Stomach (tissue), 19 donors: ENCODE data around the gene RABIF. TPM values are rescaled to one million over a fixed set of nuclear protein-coding genes. Genes with fewer than 3 reads are reported as not detected.
"Not testable (repeated sequence)": the region's sequence is repeated elsewhere in the genome, so short reads cannot be mapped to it uniquely, and the experiment has no call there.

Experiments
- DNase-seq, 2 donors: peaks; one replicate each; pipeline versions ENCODE4 v3.0.0 to v3.0.0-alpha.2; 2013 to 2019
- H3K27ac ChIP-seq, 5 donors: fragments of 200-600 bp in 4 of 5; sonication (generic) in 4 of 5; one replicate each; pipeline ENCODE4 v1.5.1; 2013 to 2019; ENCODE audit warnings: mild to moderate bottlenecking in 1 of 5, moderate library complexity in 1 of 5
- H3K27me3 ChIP-seq, 3 donors: fragments of 200-600 bp; sonication (generic); one replicate each; pipeline ENCODE4 v1.5.1; 2017 to 2019; ENCODE audit warnings: mixed run types in 1 of 3
- H3K36me3 ChIP-seq, 4 donors: fragments of 200-600 bp; sonication (generic); 1 replicate in 3 of 4; 2 replicates in 1 of 4; pipeline ENCODE4 v1.5.1; 2016 to 2019
- H3K4me1 ChIP-seq, 4 donors: fragments of 200-600 bp; sonication (generic); one replicate each; pipeline ENCODE4 v1.5.1; 2016 to 2019
- H3K4me3 ChIP-seq, 4 donors: fragments of 200-600 bp; sonication (generic) in 3 of 4; one replicate each; pipeline ENCODE4 v1.5.1; 2016 to 2019; ENCODE audit warnings: mild to moderate bottlenecking in 1 of 4
- H3K9me3 ChIP-seq, 4 donors: fragments of 200-600 bp; sonication (generic); one replicate each; pipeline ENCODE4 v1.5.1; 2016 to 2019
- CTCF ChIP-seq, 7 experiments: fragments of 450-650 bp in 4 of 7; fragments of 200-600 bp in 3 of 7; sonication (generic) in 3 of 7; IDR thresholded peaks; one replicate each; pipeline ENCODE4 v1.5.1; 2016 to 2019; ENCODE audit warnings: antibody characterized with exemption in 7 of 7, control low read depth in 2 of 7, mild to moderate bottlenecking in 1 of 7
- EP300 ChIP-seq: sonication (generic); formaldehyde crosslinking; IDR thresholded peaks from one replicate; pipeline ENCODE4 v1.6.1; 2017; ENCODE audit warnings: antibody characterized with exemption
- POLR2A ChIP-seq, 4 donors: fragments of 450-650 bp; IDR thresholded peaks; one replicate each; pipeline ENCODE4 v1.6.1; 2016; ENCODE audit warnings: antibody characterized with exemption in 4 of 4, control low read depth in 2 of 4, mild to moderate bottlenecking in 1 of 4, moderate library complexity in 1 of 4
- POLR2AphosphoS5 ChIP-seq, 3 donors: sonication (generic); formaldehyde crosslinking; IDR thresholded peaks; one replicate each; pipeline ENCODE4 v1.6.1; 2016; ENCODE audit warnings: antibody characterized with exemption in 3 of 3
- WGBS, 5 donors: extraction: QIAGEN DNeasy Blood & Tissue Kit in 3 of 5; methylation state at CpG; one replicate each; pipeline versions ENCODE4 v1.1.5 to v1.1.7; 2013 to 2018; 5-methylcytosine and 5-hydroxymethylcytosine counted together
- intact Hi-C: fragments of 100-400 bp; cut with DNase I; formaldehyde crosslinking; loops from one replicate; pipeline ENCODE4 v1.15.1; 2023; ENCODE audit warnings: low total_unique reads
- long read RNA-seq, 10 donors: transcript quantifications; one replicate each; lab custom pipeline, GENCODE V29; 2026
- polyA plus RNA-seq, 3 donors: library from polyadenylated mRNA; stranded (reverse); fragments of 200-250 nt; gene quantifications; one replicate each; pipeline ENCODE4 v1.2.3, GENCODE V29; 2013
- total RNA-seq, 5 donors: library from RNA; depleted of rRNA; stranded (reverse); fragments of >200 nt; gene quantifications; one replicate each; pipeline versions ENCODE4 v1.1.0 to v1.2.3, GENCODE V29; 2014 to 2016
- donor health status: healthy with polysubstance abuse.
- donor health status: Bipolar disorder and iron deficiency.
- donor health status: healthy.

RABIF gene
- 1 to 10 TPM in 2 of 5 donors, under 1 TPM in 1, not detected in 2; 0.45 to 5.1 (median 4.2) TPM for total RNA-seq
- 1 to 10 TPM; 4.9 to 9.1 (median 6.1) TPM for polyA plus RNA-seq
- long read RNA-seq, donor 1, partial matches to known transcripts: 0 of 2 reads
- long read RNA-seq, donor 1, other reads (novel, unspliced or antisense): 0 of 2 reads
- long read RNA-seq, donor 2, transcript RABIF-201 (2 exons, 2,430 nt): major isoform, 7 of 7 reads
- long read RNA-seq, donor 2, partial matches to known transcripts: 0 of 7 reads
- long read RNA-seq, donor 2, other reads (novel, unspliced or antisense): 0 of 7 reads
- long read RNA-seq, donor 3, transcript RABIF-201 (2 exons, 2,430 nt): major isoform, 6 of 6 reads
- long read RNA-seq, donor 3, partial matches to known transcripts: 0 of 6 reads
- long read RNA-seq, donor 3, other reads (novel, unspliced or antisense): 0 of 6 reads
- long read RNA-seq, donor 4: 0 reads
- long read RNA-seq, donor 5, transcript RABIF-201 (2 exons, 2,430 nt): major isoform, 9 of 9 reads
- long read RNA-seq, donor 5, partial matches to known transcripts: 0 of 9 reads
- long read RNA-seq, donor 5, other reads (novel, unspliced or antisense): 0 of 9 reads
- long read RNA-seq, donor 6: 0 reads
- long read RNA-seq, donor 7, transcript RABIF-201 (2 exons, 2,430 nt): major isoform, 5 of 5 reads
- long read RNA-seq, donor 7, partial matches to known transcripts: 0 of 5 reads
- long read RNA-seq, donor 7, other reads (novel, unspliced or antisense): 0 of 5 reads
- long read RNA-seq, donor 8, transcript RABIF-201 (2 exons, 2,430 nt): major isoform, 11 of 11 reads
- long read RNA-seq, donor 8, partial matches to known transcripts: 0 of 11 reads
- long read RNA-seq, donor 8, other reads (novel, unspliced or antisense): 0 of 11 reads
- long read RNA-seq, donor 9, partial matches to known transcripts: 0 of 3 reads
- long read RNA-seq, donor 9, other reads (novel, unspliced or antisense): 0 of 3 reads
- long read RNA-seq, donor 10, partial matches to known transcripts: 0 of 4 reads
- long read RNA-seq, donor 10, other reads (novel, unspliced or antisense): 0 of 4 reads

- H3K36me3 ChIP-seq: peaks cover 4 to 42% (median 36%) of the 10 kb centered on the region in 4 donors
- DNase-seq: peak; percentile 98 to 99
- TF ChIP-seq POLR2A (IDR thresholded peaks at IDR 0.05): peak in 2 of 4 donors; percentile 36 to 86
- TF ChIP-seq CTCF (IDR thresholded peaks at IDR 0.05): no peak
- peak; percentile 61 to 97 (median 97) for TF ChIP-seq POLR2AphosphoS5 (IDR thresholded peaks at IDR 0.05)
- TF ChIP-seq EP300: no peak
- 0 to 1% (median 0%) methylated on average over 19 to 84 of the region's 84 CpGs for WGBS, 5 donors
- H3K9me3 ChIP-seq: no peaks in the 10 kb centered on the region
- intact Hi-C loops: no loop called here
- H3K27ac ChIP-seq: peak within 1 kb of the TSS; percentile 89 to 99 (median 97)
- H3K4me3 ChIP-seq: peak within 1 kb of the TSS; percentile 78 to 93 (median 83)
- H3K27me3 ChIP-seq: no peaks in the 10 kb centered on the region
- peaks cover 0 to 21% (median 15%) of the 10 kb centered on the region in 4 donors for H3K4me1 ChIP-seq
Measured at GRCh38 chr1:202888531-202889360, at the start of gene RABIF. RABIF (minus strand) TSS chr1:202889149; CDS start chr1:202889098, 51 bp downstream.

- Histone ChIP-seq H3K4me1 (no peaks in the 10 kb centered on the region), H3K27ac (no peak overlapping the region), H3K27me3 (no peaks in the 10 kb centered on the region), H3K4me3 (no peak overlapping the region), H3K9me3 (no peaks in the 10 kb centered on the region), H3K36me3 (peaks cover 26 to 42% (median 40%) of the 10 kb centered on the region in 4 donors)
- WGBS, 5 donors: 64 to 78% (median 77%) methylated on average over 5 of the region's 5 CpGs
- intact Hi-C loops: no loop called here
- TF ChIP-seq POLR2A (IDR thresholded peaks at IDR 0.05) (no peak), EP300 (no peak), CTCF (IDR thresholded peaks at IDR 0.05) (no peak), POLR2AphosphoS5 (IDR thresholded peaks at IDR 0.05) (no peak)
- DNase-seq: no peak
Measured at GRCh38 chr1:202938287-202938925, 49.5 kb upstream of the RABIF start.

- H3K27me3 ChIP-seq, intact Hi-C loops, H3K9me3 ChIP-seq, H3K4me3 ChIP-seq, DNase-seq, H3K27ac ChIP-seq, H3K4me1 ChIP-seq: not testable (repeated sequence)
- WGBS, 5 donors: 85 to 100% (median 88%) methylated on average over 1 of the region's 6 CpGs; no CpG with 5 or more reads in 2 of the 5 donors
- H3K36me3 ChIP-seq: peaks cover 6 to 22% (median 20%) of the 10 kb centered on the region in 4 donors
Measured at GRCh38 chr1:202936409-202936808, 47.5 kb upstream of the RABIF start.

GRCh38 chr1:202935844-202936243 is 46.9 kb upstream of the RABIF start:
- no peaks in the 10 kb centered on the region for H3K4me1 ChIP-seq
- no peak for TF ChIP-seq POLR2AphosphoS5 (IDR thresholded peaks at IDR 0.05)
- no peak for TF ChIP-seq EP300
- no peak for TF ChIP-seq CTCF (IDR thresholded peaks at IDR 0.05)
- TF ChIP-seq POLR2A (IDR thresholded peaks at IDR 0.05): no peak
- no peak for DNase-seq
- no peak overlapping the region for H3K27ac ChIP-seq
- intact Hi-C loops: no loop called here
- H3K36me3 ChIP-seq: peaks cover under 1 to 16% (median 14%) of the 10 kb centered on the region in 4 donors
- no peaks in the 10 kb centered on the region for H3K27me3 ChIP-seq
- no peak overlapping the region for H3K4me3 ChIP-seq
- WGBS, 5 donors: 61 to 85% (median 77%) methylated on average over 3 of the region's 3 CpGs
- H3K9me3 ChIP-seq: no peaks in the 10 kb centered on the region
